ENCODE results near the gene IDH3G. TPM values are rescaled to one million over a fixed set of nuclear protein-coding genes. Genes with fewer than 3 reads are reported as not detected.

The IDH3G gene
- total and polyA plus RNA-seq, 2 experiments from 2014 or later, result 41.4 to 49.0 TPM

GRCh38 chrX:153772316-153773217, 21.6 kb downstream of the IDH3G start:
- Histone ChIP-seq H3K79me2 (replicated peaks; ENCODE audit: insufficient read depth) (no peaks in the 10 kb centered on the region), H3F3A (replicated peaks; ENCODE audit: low read depth) (no peaks in the 10 kb centered on the region), H2AFZ (no peak overlapping the region), H3K27me3 (ENCODE audit: insufficient read depth) (no peaks in the 10 kb centered on the region), H4K20me1 (replicated peaks; ENCODE audit: insufficient read depth) (no peaks in the 10 kb centered on the region), H3K4me2 (no peak overlapping the region), H3K9me2 (ENCODE audit: insufficient read depth) (no peaks in the 10 kb centered on the region), H3K36me3 (ENCODE audit: insufficient read depth) (no peaks in the 10 kb centered on the region), H3K4me3 (no peak overlapping the region), H3K4me1 (ENCODE audit: insufficient read depth) (no peaks in the 10 kb centered on the region), H3K27ac (ENCODE audit: low read depth) (no peak overlapping the region)
- peaks cover 3% of the 10 kb centered on the region for H3K27me3 Mint-ChIP-seq (ENCODE audit: insufficient read depth, low read depth, poor library complexity)
- DNase-seq (ENCODE audit: low spot score), result no peak
- no peaks in the 10 kb centered on the region for H3K36me3 Mint-ChIP-seq (ENCODE audit: low read depth)
- no peaks in the 10 kb centered on the region for H3K9me3 Mint-ChIP-seq
- H3K4me1 Mint-ChIP-seq, result no peaks in the 10 kb centered on the region
- no peak for ATAC-seq
- H3K27ac Mint-ChIP-seq, result no peak overlapping the region
- H3K4me3 Mint-ChIP-seq, result no peak overlapping the region
- TF ChIP-seq REST (IDR thresholded peaks at IDR 0.05; ENCODE audit: unreplicated experiment) (no peak), POLR2AphosphoS5 (IDR thresholded peaks at IDR 0.05; ENCODE audit: low read depth) (no peak), JUNB (IDR thresholded peaks at IDR 0.05; ENCODE audit: unreplicated experiment) (no peak), EZH2phosphoT487 (IDR thresholded peaks at IDR 0.05; ENCODE audit: unreplicated experiment) (no peak), ZNF462 (CRISPR knock-in tag; IDR thresholded peaks at IDR 0.05) (no peak), CREB1 (CRISPR knock-in tag; IDR thresholded peaks at IDR 0.05; ENCODE audit: low read depth) (no peak), ETS1 (IDR thresholded peaks at IDR 0.05) (no peak), NANOG (IDR thresholded peaks at IDR 0.05; ENCODE audit: borderline replicate concordance) (no peak), ZNF114 (CRISPR knock-in tag; IDR thresholded peaks at IDR 0.05) (no peak), EZH2 (IDR thresholded peaks at IDR 0.05; ENCODE audit: low read depth, unreplicated experiment) (no peak)
